Testis (tissue), 3 donors: ENCODE measurements around the gene EVI5. TPM values are rescaled to one million over a fixed set of nuclear protein-coding genes. Genes with fewer than 3 reads are reported as not detected.
"Not testable (repeated sequence)": the region's sequence is repeated elsewhere in the genome, so short reads cannot be mapped to it uniquely, and the experiment has no call there.

Source experiments
- DNase-seq: peaks from one replicate; pipeline ENCODE4 v3.0.0-alpha.2; 2019
- H3K27ac ChIP-seq, 2 donors: fragments of 200-600 bp; sonication (generic); one replicate each; pipeline ENCODE4 v1.5.1; 2019
- H3K27me3 ChIP-seq: fragments of 200-600 bp; sonication (generic); one replicate; pipeline ENCODE4 v1.5.1; 2019
- H3K36me3 ChIP-seq: fragments of 200-600 bp; sonication (generic); one replicate; pipeline ENCODE4 v1.5.1; 2017; ENCODE audit warnings: low read depth; ENCODE audit errors: missing control alignments
- H3K4me1 ChIP-seq: fragments of 200-600 bp; sonication (generic); one replicate; pipeline ENCODE4 v1.5.1; 2019
- H3K4me3 ChIP-seq, 2 donors: fragments of 200-600 bp; sonication (generic); one replicate each; pipeline ENCODE4 v1.5.1; 2017 to 2019
- H3K9me3 ChIP-seq: fragments of 200-600 bp; sonication (generic); one replicate; pipeline ENCODE4 v1.5.1; 2017
- POLR2A ChIP-seq: fragments of 450-650 bp; IDR thresholded peaks from one replicate; pipeline ENCODE4 v1.6.1; 2017; ENCODE audit warnings: antibody characterized with exemption, mild to moderate bottlenecking, moderate library complexity
- WGBS, 2 donors: methylation state at CpG; one replicate each; pipeline ENCODE4 v1.1.5; 2018; 5-methylcytosine and 5-hydroxymethylcytosine counted together
- intact Hi-C: fragments of 100-400 bp; cut with DNase I; formaldehyde crosslinking; loops from one replicate; pipeline ENCODE4 v1.15.1; 2023; ENCODE audit warnings: low total_unique reads
- polyA plus RNA-seq: library from polyadenylated mRNA; stranded (reverse); fragments of 350-450 nt; fragmentation: Illumina TruSeq; extraction: RNeasy Lipid Tissue Mini Kit (QIAGEN cat#74804); gene quantifications from one replicate; pipeline ENCODE4 v1.2.3, GENCODE V29; 2014; ENCODE audit warnings: low read depth, low replicate concordance; ENCODE audit not compliant: insufficient read depth
- total RNA-seq, 2 donors: library from RNA; depleted of rRNA; stranded (reverse); fragments of >200 nt; gene quantifications; one replicate each; pipeline ENCODE4 v1.2.3, GENCODE V29; 2016
- TF ChIP-seq, protein P1 (sequence below), 3 experiments: fragments of 450-650 bp in 2 of 3; fragments of 200-600 bp in 1 of 3; sonication (generic) in 1 of 3; IDR thresholded peaks; one replicate each; pipeline ENCODE4 v1.5.1; 2016 to 2019; ENCODE audit warnings: antibody characterized with exemption in 3 of 3, mild to moderate bottlenecking in 2 of 3, moderate library complexity in 1 of 3

Gene EVI5
- total and polyA plus RNA-seq, 3 donors from 2014 or later = 27.0 to 73.9 (median 58.7) TPM

DNA sequence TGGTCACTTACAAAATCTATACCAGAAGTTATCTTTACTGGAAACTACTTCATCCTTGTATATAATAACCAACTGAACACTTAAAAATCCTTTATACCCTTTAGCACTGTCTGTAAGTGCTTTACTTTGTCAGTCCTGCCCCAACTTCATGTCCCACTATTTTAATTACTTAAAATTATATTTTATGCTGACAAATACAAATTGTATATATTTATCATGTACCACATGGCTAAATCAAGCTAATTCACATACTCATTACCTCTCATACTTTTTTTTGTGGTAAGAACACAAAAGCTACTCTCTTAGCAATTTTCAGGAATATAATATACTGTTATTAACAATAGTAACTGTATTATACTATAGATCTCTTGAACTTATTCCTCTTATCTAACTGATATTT lies 63.0 kb downstream of the EVI5 start:
- Histone ChIP-seq H3K27ac (no peak overlapping the region), H3K4me3 (no peak overlapping the region), H3K27me3 (no peaks in the 10 kb centered on the region), H3K36me3 (no peaks in the 10 kb centered on the region), H3K4me1 (no peaks in the 10 kb centered on the region), H3K9me3 (no peaks in the 10 kb centered on the region)
- no peak for TF ChIP-seq POLR2A
- TF ChIP-seq, protein P1, sequence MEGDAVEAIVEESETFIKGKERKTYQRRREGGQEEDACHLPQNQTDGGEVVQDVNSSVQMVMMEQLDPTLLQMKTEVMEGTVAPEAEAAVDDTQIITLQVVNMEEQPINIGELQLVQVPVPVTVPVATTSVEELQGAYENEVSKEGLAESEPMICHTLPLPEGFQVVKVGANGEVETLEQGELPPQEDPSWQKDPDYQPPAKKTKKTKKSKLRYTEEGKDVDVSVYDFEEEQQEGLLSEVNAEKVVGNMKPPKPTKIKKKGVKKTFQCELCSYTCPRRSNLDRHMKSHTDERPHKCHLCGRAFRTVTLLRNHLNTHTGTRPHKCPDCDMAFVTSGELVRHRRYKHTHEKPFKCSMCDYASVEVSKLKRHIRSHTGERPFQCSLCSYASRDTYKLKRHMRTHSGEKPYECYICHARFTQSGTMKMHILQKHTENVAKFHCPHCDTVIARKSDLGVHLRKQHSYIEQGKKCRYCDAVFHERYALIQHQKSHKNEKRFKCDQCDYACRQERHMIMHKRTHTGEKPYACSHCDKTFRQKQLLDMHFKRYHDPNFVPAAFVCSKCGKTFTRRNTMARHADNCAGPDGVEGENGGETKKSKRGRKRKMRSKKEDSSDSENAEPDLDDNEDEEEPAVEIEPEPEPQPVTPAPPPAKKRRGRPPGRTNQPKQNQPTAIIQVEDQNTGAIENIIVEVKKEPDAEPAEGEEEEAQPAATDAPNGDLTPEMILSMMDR (IDR thresholded peaks at IDR 0.05) = no peak
- intact Hi-C loops = no loop called here
- DNase-seq = no peak

DNA sequence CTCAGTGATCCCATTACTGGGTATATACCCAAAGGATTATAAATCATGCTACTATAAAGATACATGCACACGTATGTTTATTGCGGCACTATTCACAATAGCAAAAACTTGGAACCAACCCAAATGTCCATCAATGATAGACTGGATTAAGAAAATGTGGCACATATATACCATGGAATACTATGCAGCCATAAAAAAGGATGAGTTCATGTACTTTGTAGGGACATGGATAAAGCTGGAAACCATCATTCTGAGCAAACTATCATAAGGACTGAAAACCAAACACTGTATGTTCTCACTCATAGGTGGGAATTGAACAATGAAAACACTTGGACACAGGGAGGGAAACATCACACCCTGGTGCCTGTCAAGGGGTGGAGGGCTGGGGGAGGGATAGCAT lies 63.8 kb downstream of the EVI5 start:
- intact Hi-C loops = not testable (repeated sequence)
- WGBS, 2 donors = 94 to 97% methylated on average over 2 of the region's 2 CpGs

DNA sequence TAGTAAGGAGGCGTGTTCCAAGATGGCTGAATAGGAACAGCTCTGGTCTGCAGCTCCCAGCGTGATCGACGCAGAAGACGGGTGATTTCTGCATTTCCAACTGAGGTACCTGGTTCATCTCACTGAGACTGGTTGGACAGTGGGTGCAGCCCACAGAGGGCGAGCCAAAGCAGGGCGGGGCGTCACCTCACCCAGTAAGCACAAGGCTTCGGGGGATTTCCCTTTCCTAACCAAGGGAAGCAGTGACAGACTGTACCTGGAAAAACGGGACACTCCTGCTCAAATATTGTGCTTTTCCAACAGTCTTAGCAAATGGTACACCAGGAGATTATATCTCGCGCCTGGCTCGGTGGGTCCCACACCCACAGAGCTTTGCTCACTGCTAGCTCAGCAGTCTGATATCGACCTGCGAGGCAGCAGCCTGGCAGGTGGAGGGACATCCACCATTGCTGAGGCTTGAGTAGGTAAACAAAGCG lies 69.4 kb downstream of the EVI5 start:
- H3K27ac ChIP-seq, H3K9me3 ChIP-seq, DNase-seq, H3K36me3 ChIP-seq, H3K4me3 ChIP-seq, intact Hi-C loops, H3K27me3 ChIP-seq, H3K4me1 ChIP-seq: not testable (repeated sequence)
- WGBS, 2 donors = 96 to 97% methylated on average over 10 to 16 of the region's 16 CpGs

More for the DNA sequence above, 63.8 kb downstream of the EVI5 start:
- not testable (repeated sequence) for DNase-seq, H3K4me1 ChIP-seq, H3K36me3 ChIP-seq, H3K27ac ChIP-seq, H3K27me3 ChIP-seq, H3K4me3 ChIP-seq, H3K9me3 ChIP-seq

DNA sequence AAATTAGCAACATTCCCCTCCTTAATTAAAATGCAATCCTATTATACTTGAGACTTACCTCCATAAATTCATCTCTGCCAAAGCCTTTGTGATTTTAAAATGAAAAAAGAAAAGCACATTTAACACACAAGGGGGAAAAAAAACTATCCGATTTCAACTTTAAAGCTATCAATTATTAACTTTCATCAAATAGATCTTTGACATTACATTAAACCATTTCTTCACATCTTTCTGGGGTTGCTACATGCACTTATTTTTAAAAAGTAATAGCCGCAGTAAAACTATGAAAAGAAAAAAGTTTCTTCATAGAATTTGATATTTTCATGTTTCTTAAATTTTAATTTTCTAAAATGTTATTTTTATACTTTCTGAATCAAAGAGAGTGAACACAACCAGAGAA lies 71.0 kb downstream of the EVI5 start:
- TF ChIP-seq, protein P1 (IDR thresholded peaks at IDR 0.05) = no peak
- TF ChIP-seq POLR2A = no peak
- peaks cover 8% of the 10 kb centered on the region for H3K4me1 ChIP-seq
- H3K36me3 ChIP-seq = no peaks in the 10 kb centered on the region
- H3K9me3 ChIP-seq = no peaks in the 10 kb centered on the region
- WGBS, 2 donors = 95% methylated on average over 2 of the region's 2 CpGs
- H3K27ac ChIP-seq = no peak overlapping the region
- DNase-seq = no peak
- H3K4me3 ChIP-seq = no peak overlapping the region
- intact Hi-C loops = no loop called here
- H3K27me3 ChIP-seq = no peaks in the 10 kb centered on the region

DNA sequence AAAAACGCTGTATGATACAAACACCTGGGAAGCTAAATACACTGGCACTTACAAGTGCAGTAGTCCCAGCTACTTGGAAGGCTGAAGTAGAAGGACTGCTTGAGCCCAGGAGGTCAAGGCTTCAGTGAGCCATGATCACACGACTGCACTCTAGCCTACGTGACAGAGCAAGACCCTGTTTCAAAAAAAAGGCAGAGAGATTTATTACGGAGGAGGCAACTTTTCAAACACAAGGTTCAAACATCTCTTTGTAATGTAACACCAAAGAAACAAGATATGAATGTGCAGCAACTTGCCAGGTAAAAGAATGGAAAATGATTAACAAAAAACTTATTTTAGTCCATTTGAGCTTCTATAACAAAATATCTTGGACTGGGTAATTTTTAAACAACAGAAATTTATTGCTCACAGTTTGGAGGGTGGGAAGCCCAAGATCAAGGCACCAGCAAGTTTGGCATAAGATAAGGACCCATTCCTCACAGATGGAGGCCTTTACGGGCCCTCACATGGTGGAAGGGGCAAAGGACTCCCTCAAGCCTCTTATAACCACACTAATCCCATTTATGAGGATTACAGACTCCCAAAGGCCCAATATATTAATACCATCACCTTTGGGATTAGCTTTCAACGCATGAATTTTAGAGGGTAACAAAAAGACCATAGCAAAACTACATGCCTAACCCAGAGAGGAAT lies 73.3 kb downstream of the EVI5 start:
- Histone ChIP-seq H3K4me1 (peaks cover 8% of the 10 kb centered on the region), H3K27ac (no peak overlapping the region), H3K4me3 (no peak overlapping the region), H3K9me3 (no peaks in the 10 kb centered on the region), H3K36me3 (no peaks in the 10 kb centered on the region), H3K27me3 (no peaks in the 10 kb centered on the region)
- WGBS, 2 donors = 52 to 64% methylated on average over 6 of the region's 6 CpGs
- no peak for TF ChIP-seq POLR2A
- TF ChIP-seq, protein P1 (IDR thresholded peaks at IDR 0.05) = no peak
- peak; percentile 40 for DNase-seq
- intact Hi-C loops = no loop called here

DNA sequence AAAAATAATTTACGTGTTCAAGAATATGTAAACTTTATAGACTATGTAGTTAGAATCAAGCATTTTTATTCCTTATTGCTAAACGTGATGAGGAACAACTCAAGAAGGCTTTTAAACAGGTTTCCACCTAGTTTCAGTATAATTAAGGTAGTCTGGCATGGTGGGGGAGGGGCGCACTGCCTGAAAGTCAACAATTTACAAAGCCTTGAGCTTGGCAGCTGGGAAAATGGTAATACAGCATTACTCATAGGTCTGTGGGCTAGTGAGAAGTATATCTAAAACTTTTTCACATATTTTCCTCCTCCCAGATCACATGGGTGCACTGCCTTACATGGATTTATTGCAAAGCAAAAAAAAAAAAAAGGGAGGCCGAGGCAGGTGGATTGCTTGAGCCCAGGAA lies 75.2 kb downstream of the EVI5 start:
- Histone ChIP-seq H3K27ac (no peak overlapping the region), H3K27me3 (no peaks in the 10 kb centered on the region), H3K4me3 (no peak overlapping the region), H3K9me3 (no peaks in the 10 kb centered on the region), H3K4me1 (peaks cover 8% of the 10 kb centered on the region), H3K36me3 (no peaks in the 10 kb centered on the region)
- WGBS, 2 donors = 79 to 88% methylated on average over 4 of the region's 4 CpGs
- intact Hi-C loops = no loop called here
- no peak for DNase-seq
- TF ChIP-seq, protein P1 (IDR thresholded peaks at IDR 0.05) = no peak
- TF ChIP-seq POLR2A = no peak
